Stimulated activated naive CD8-positive, alpha-beta T cell treated with anti-CD3 and anti-CD28 coated beads, Interleukin-15, amount 100 ng/mL, for 72 hours (primary cell): Measurements from ENCODE around the gene EMP2.
A peak's percentile ranks its signal among the peaks of the same experiment; 100 is the strongest.

ENCODE experiments used
- ATAC-seq: fragments of 150-1000 bp; cut with Tn5 transposase; 2 replicates; pipeline ENCODE4 v1.10.0; 2021; ENCODE audit warnings: mild to moderate bottlenecking, moderate library complexity
- DNase-seq, 2 donors: peaks; one replicate each; pipeline ENCODE4 v3.0.0; 2021 to 2022
- H3K27ac Mint-ChIP-seq, 2 donors: one replicate each; pipeline ENCODE4 v1.8.0; 2022; ENCODE audit warnings: mild to moderate bottlenecking in 2 of 2, mixed read lengths in 2 of 2, moderate library complexity in 2 of 2
- H3K27me3 Mint-ChIP-seq: one replicate; pipeline ENCODE4 v1.8.0; 2022; ENCODE audit warnings: mixed read lengths
- H3K4me1 Mint-ChIP-seq: one replicate; pipeline ENCODE4 v1.8.0; 2022; ENCODE audit warnings: mild to moderate bottlenecking, mixed read lengths
- H3K4me3 Mint-ChIP-seq, 2 donors: one replicate each; pipeline ENCODE4 v1.8.0; 2022; ENCODE audit warnings: mild to moderate bottlenecking in 2 of 2, mixed read lengths in 2 of 2, moderate library complexity in 1 of 2
- H3K9me3 Mint-ChIP-seq, 2 donors: one replicate each; pipeline ENCODE4 v1.8.0; 2022; ENCODE audit warnings: mixed read lengths in 2 of 2

Gene EMP2

GRCh38 chr16:10480151-10480550 lies 100.2 kb downstream of the EMP2 start:
- Mint-ChIP-seq H3K27ac (peak overlapping the region in 1 of 2 donors; percentile 9), H3K9me3 (peaks cover 11 to 21% of the 10 kb centered on the region in 2 donors), H3K4me1 (no peaks in the 10 kb centered on the region), H3K4me3 (no peak overlapping the region), H3K27me3 (no peaks in the 10 kb centered on the region)
- no peak for DNase-seq
- no peak for ATAC-seq
